IMR-90 (cell line): ENCODE measurements around the gene STOML1. TPM values are rescaled to one million over a fixed set of nuclear protein-coding genes. Genes with fewer than 3 reads are reported as not detected.

Experiments used
- ATAC-seq: fragments of 200-7000 bp; cut with Tn5 transposase; 2 replicates; pipeline ENCODE4 v1.9.1; 2020; ENCODE audit warnings: low read depth, mild to moderate bottlenecking, moderate library complexity
- BruUV-seq: library from RNA; stranded (reverse); fragments of 400-500 nt; replicated peaks from 2 replicates; lab custom pipeline; 2021; lab: Mats Ljungman, UMichigan
- CTCF ChIA-PET: fragments of 300-600 bp; formaldehyde crosslinking; extraction: SDS; loops from one replicate; lab custom pipeline; 2021; ENCODE audit warnings: antibody characterized with exemption; lab: Yijun Ruan, JAX
- POLR2A ChIA-PET: fragments of 300-600 bp; sonication (Branson Sonifier 250); formaldehyde crosslinking; loops from one replicate; lab custom pipeline; 2022; ENCODE audit warnings: antibody characterized with exemption; ENCODE audit not compliant: unreplicated experiment; lab: Charles Lee
- DNase-seq: peaks from one replicate; pipeline ENCODE4 v3.0.0; 2013
- H2AFZ ChIP-seq: replicated peaks from 2 replicates; pipeline ENCODE3; 2013; ENCODE audit warnings: low read length, mild to moderate bottlenecking; ENCODE audit not compliant: poor library complexity
- H2AK5ac ChIP-seq: 2 replicates; pipeline ENCODE4 v1.6.1; 2013; ENCODE audit warnings: low read depth, low read length, inconsistent platforms
- H2AK9ac ChIP-seq: replicated peaks from 2 replicates; pipeline ENCODE3; 2013; ENCODE audit warnings: mild to moderate bottlenecking, low read depth, low read length, moderate library complexity; ENCODE audit not compliant: poor library complexity
- H2BK120ac ChIP-seq: 2 replicates; pipeline ENCODE4 v1.6.1; 2013; ENCODE audit warnings: low read depth, low read length, inconsistent platforms
- H2BK15ac ChIP-seq: 3 replicates; pipeline ENCODE4 v1.6.1; 2013; ENCODE audit warnings: low read depth, low read length, inconsistent platforms
- H2BK20ac ChIP-seq: 2 replicates; pipeline ENCODE4 v1.6.1; 2013; ENCODE audit warnings: low read depth, mild to moderate bottlenecking, inconsistent platforms, low read length, moderate library complexity
- H2BK5ac ChIP-seq: 2 replicates; pipeline ENCODE4 v1.6.1; 2013; ENCODE audit warnings: mild to moderate bottlenecking, low read depth, low read length, inconsistent platforms; ENCODE audit not compliant: poor library complexity, severe bottlenecking
- H3K14ac ChIP-seq: replicated peaks from 2 replicates; pipeline ENCODE4 v1.6.1; 2013; ENCODE audit warnings: low read depth, low read length, inconsistent platforms
- H3K18ac ChIP-seq: 2 replicates; pipeline ENCODE4 v1.6.1; 2013; ENCODE audit warnings: low read depth, low read length, control low read depth
- H3K23ac ChIP-seq: 2 replicates; pipeline ENCODE4 v1.6.1; 2013; ENCODE audit warnings: low read depth, low read length, inconsistent platforms
- H3K27ac ChIP-seq: 2 replicates; pipeline ENCODE4 v1.5.1; 2013; ENCODE audit warnings: mild to moderate bottlenecking, control low read depth, low read length; ENCODE audit not compliant: insufficient read depth
- H3K27me3 ChIP-seq: 2 replicates; pipeline ENCODE4 v1.6.1; 2013; ENCODE audit warnings: low read length; ENCODE audit not compliant: control insufficient read depth, insufficient read depth
- H3K36me3 ChIP-seq: 2 replicates; pipeline ENCODE4 v1.6.1; 2013; ENCODE audit warnings: low read length, mixed read lengths; ENCODE audit not compliant: control insufficient read depth, insufficient read depth
- H3K4ac ChIP-seq: 2 replicates; pipeline ENCODE4 v1.6.1; 2013; ENCODE audit warnings: low read depth, low read length, inconsistent platforms
- H3K4me1 ChIP-seq: 2 replicates; pipeline ENCODE4 v1.6.1; 2013; ENCODE audit warnings: low read length, mixed read lengths; ENCODE audit not compliant: control insufficient read depth, insufficient read depth
- H3K4me2 ChIP-seq: 2 replicates; pipeline ENCODE4 v1.6.1; 2013; ENCODE audit warnings: low read depth, mild to moderate bottlenecking, control low read depth, low read length, moderate library complexity
- H3K4me3 ChIP-seq: 2 replicates; pipeline ENCODE4 v1.5.1; 2013; ENCODE audit warnings: low read depth, mild to moderate bottlenecking, control low read depth, low read length, moderate library complexity; ENCODE audit not compliant: insufficient read depth
- H3K56ac ChIP-seq: 2 replicates; pipeline ENCODE4 v1.6.1; 2013; ENCODE audit warnings: low read length, inconsistent platforms; ENCODE audit not compliant: insufficient read depth; ENCODE audit errors: extremely low read depth
- H3K79me1 ChIP-seq, 2 experiments: 2 replicates each; pipeline ENCODE4 v1.6.1; 2013; ENCODE audit warnings: low read length in 2 of 2, inconsistent platforms in 1 of 2, low read depth in 1 of 2
- H3K9ac ChIP-seq: 2 replicates; pipeline ENCODE4 v1.6.1; 2013; ENCODE audit warnings: low read depth, low read length, control low read depth
- H3K9me1 ChIP-seq: 2 replicates; pipeline ENCODE4 v1.6.1; 2013; ENCODE audit warnings: low read length, inconsistent platforms; ENCODE audit not compliant: insufficient read depth
- H3K9me3 ChIP-seq: 2 replicates; pipeline ENCODE4 v1.6.1; 2013; ENCODE audit warnings: low read length; ENCODE audit not compliant: control insufficient read depth, insufficient read depth
- H4K20me1 ChIP-seq: 2 replicates; pipeline ENCODE4 v1.6.1; 2013; ENCODE audit warnings: low read length, inconsistent platforms; ENCODE audit not compliant: insufficient read depth
- H4K5ac ChIP-seq: 2 replicates; pipeline ENCODE4 v1.6.1; 2013; ENCODE audit warnings: mild to moderate bottlenecking, low read depth, low read length, control low read depth
- H4K8ac ChIP-seq, 2 experiments: 2 replicates each; pipeline ENCODE4 v1.6.1; 2013; ENCODE audit warnings: low read depth in 2 of 2, low read length in 2 of 2, control low read depth in 1 of 2, inconsistent platforms in 1 of 2
- H4K91ac ChIP-seq: 2 replicates; pipeline ENCODE4 v1.6.1; 2013; ENCODE audit warnings: low read depth, low read length, inconsistent platforms; ENCODE audit not compliant: insufficient read depth
- FOS ChIP-seq: fragments of 150-350 bp; IDR thresholded peaks from 2 replicates; pipeline ENCODE4 v1.6.1; 2016; ENCODE audit warnings: low read depth, low read length
- MXI1 ChIP-seq: IDR thresholded peaks from 2 replicates; pipeline ENCODE4 v1.6.1; 2012; ENCODE audit warnings: low read depth, mild to moderate bottlenecking, low read length, moderate library complexity, borderline replicate concordance
- NFE2L2 ChIP-seq: fragments of 150-350 bp; IDR thresholded peaks from 2 replicates; pipeline ENCODE4 v1.6.1; 2016; ENCODE audit warnings: low read depth, mild to moderate bottlenecking, low read length
- RAD21 ChIP-seq: IDR thresholded peaks from 2 replicates; pipeline ENCODE4 v1.6.1; 2012; ENCODE audit warnings: low read length, improper control_type of control experiment
- RFX5 ChIP-seq: IDR thresholded peaks from 2 replicates; pipeline ENCODE4 v1.8.0; 2012; ENCODE audit warnings: low read depth, mild to moderate bottlenecking, low read length, moderate library complexity
- SMC3 ChIP-seq: fragments of 150-350 bp; IDR thresholded peaks from 2 replicates; pipeline ENCODE4 v1.6.1; 2016; ENCODE audit warnings: low read depth, mild to moderate bottlenecking, antibody characterized with exemption, low read length, moderate library complexity
- WGBS, 2 experiments: methylation state at CpG; one replicate each; pipeline versions ENCODE4 v1.1.5 to v1.1.7; 2013; ENCODE audit warnings: missing lambda C conversion rate in 2 of 2; ENCODE audit not compliant: insufficient read length in 1 of 2; ENCODE audit errors: extremely low coverage in 2 of 2; 5-methylcytosine and 5-hydroxymethylcytosine counted together
- dilution Hi-C: fragments of 300-500 bp; cut with HindIII; formaldehyde crosslinking; loops from one replicate; pipeline ENCODE4 v1.14.3; 2018; ENCODE audit warnings: low sequenced_read_pairs; ENCODE audit not compliant: unreplicated experiment
- in situ Hi-C: fragments of 300-500 bp; cut with MboI; formaldehyde crosslinking; loops from 3 replicates; pipeline ENCODE4 v1.14.3; 2019; ENCODE audit warnings: low sequenced_read_pairs, inconsistent platforms, mixed read lengths
- intact Hi-C: fragments of 100-400 bp; cut with micrococcal nuclease; formaldehyde crosslinking; loops from 2 replicates; pipeline ENCODE4 v1.10.0; 2022
- polyA plus RNA-seq, 3 experiments: library from polyadenylated mRNA; depleted of rRNA; stranded (reverse); fragments of >200 nt; gene quantifications; 2 replicates each; pipeline ENCODE4 v1.2.3, GENCODE V29; 2012; ENCODE audit warnings: low replicate concordance in 1 of 3
- total RNA-seq: library from RNA; depleted of rRNA; stranded (reverse); fragments of >200 nt; gene quantifications from 2 replicates; pipeline ENCODE4 v1.2.3, GENCODE V29; 2012
- TF ChIP-seq, protein P1 (sequence below): fragments of 150-350 bp; IDR thresholded peaks from 2 replicates; pipeline ENCODE4 v1.6.1; 2016; ENCODE audit warnings: low read depth, mild to moderate bottlenecking, low read length, moderate library complexity, borderline replicate concordance

Gene STOML1
- total and polyA plus RNA-seq, 2 of the 4 experiments (the other 2 are of a cell fraction): 11.8 to 21.2 TPM

DNA sequence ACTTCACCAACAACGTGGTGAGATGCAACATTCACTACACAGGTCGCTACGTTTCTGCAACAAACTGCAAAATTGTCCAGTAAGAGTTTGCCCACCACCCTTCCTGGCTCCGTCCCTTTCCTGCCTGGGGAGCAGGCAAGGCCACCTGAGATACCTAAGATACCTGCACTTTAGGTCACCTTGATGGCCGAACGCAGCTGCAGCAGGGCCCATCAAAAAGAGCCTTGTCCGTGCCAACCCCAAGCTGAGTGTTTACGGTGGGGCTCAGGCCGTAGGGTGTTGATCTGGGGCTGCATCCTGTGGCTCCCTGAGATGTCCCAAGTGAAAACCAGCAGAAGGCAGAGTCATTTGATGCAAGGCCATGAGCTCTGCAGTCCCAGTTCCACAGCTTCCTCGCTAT lies 42.6 kb downstream of the STOML1 start:
- Histone ChIP-seq H3K9me1 (no peaks in the 10 kb centered on the region), H3K18ac (no peak overlapping the region), H3K4me1 (peaks cover 7% of the 10 kb centered on the region), H4K5ac (no peak overlapping the region), H4K20me1 (0 out of 2 replicates have a peak, but pooled peaks cover 2% of the 10 kb centered on the region), H2BK5ac (no peak overlapping the region), H3K14ac (no peak overlapping the region), H2AFZ (no peak overlapping the region), H3K27ac (no peak overlapping the region), H2AK9ac (no peak overlapping the region), H4K8ac (no peak overlapping the region), H3K79me1 (peaks cover 3 to 12% of the 10 kb centered on the region in 2 experiments; a peak in 2 of 4 replicates), H3K9ac (no peak overlapping the region), H2BK120ac (no peak overlapping the region), H3K27me3 (no peaks in the 10 kb centered on the region), H2BK15ac (0 out of 3 replicates have a peak overlapping the region, but pooled peaks have one; percentile 4), H3K9me3 (no peaks in the 10 kb centered on the region), H2BK20ac (no peak overlapping the region), H3K56ac (no peak overlapping the region), H3K4me2 (no peak overlapping the region), H3K23ac (no peak overlapping the region), H3K4me3 (no peak overlapping the region), H3K36me3 (peaks cover 66% of the 10 kb centered on the region), H2AK5ac (no peak overlapping the region), H4K91ac (no peak overlapping the region), H3K4ac (no peak overlapping the region)
- ChIA-PET CTCF (interaction anchor here (0.7 to 2.1 kb wide), 3 partner anchors 14 to 373 kb away, joined by 3 to 9 read pairs (median 3); no protein-coding TSS in a partner anchor), POLR2A (no interaction called here)
- dilution Hi-C loops (no loop called here), intact Hi-C loops (no loop called here), in situ Hi-C loops (no loop called here)
- TF ChIP-seq RAD21 (no peak), FOS (no peak), SMC3 (no peak), NFE2L2 (no peak), MXI1 (no peak), RFX5 (no peak)
- TF ChIP-seq, protein P1, sequence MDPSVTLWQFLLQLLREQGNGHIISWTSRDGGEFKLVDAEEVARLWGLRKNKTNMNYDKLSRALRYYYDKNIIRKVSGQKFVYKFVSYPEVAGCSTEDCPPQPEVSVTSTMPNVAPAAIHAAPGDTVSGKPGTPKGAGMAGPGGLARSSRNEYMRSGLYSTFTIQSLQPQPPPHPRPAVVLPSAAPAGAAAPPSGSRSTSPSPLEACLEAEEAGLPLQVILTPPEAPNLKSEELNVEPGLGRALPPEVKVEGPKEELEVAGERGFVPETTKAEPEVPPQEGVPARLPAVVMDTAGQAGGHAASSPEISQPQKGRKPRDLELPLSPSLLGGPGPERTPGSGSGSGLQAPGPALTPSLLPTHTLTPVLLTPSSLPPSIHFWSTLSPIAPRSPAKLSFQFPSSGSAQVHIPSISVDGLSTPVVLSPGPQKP: no peak
- no peak for ATAC-seq
- WGBS, 2 experiments: 92% methylated on average over 7 of the region's 10 CpGs; no CpG with 5 or more reads in 1 of the 2 experiments
- no peak for DNase-seq
- BruUV-seq: no TSS peak
